Activated T-cell treated with anti-CD3 and anti-CD28 coated beads, Interleukin-2, amount 50 U/mL, for 4 hours (primary cell): ENCODE results near the gene KCNQ4. TPM values are rescaled to one million over a fixed set of nuclear protein-coding genes. Genes with fewer than 3 reads are reported as not detected.

ENCODE experiments used
- ATAC-seq, 2 donors: fragments of 200-7000 bp; cut with Tn5 transposase; one replicate each; pipeline ENCODE4 v1.10.0; 2021
- DNase-seq: peaks from one replicate; pipeline ENCODE4 v3.0.0-alpha.2; 2020
- H3K27me3 Mint-ChIP-seq: one replicate; pipeline ENCODE4 v1.8.0; 2021; ENCODE audit warnings: low read depth, mixed read lengths
- H3K36me3 Mint-ChIP-seq: one replicate; pipeline ENCODE4 v1.8.0; 2022; ENCODE audit warnings: mixed read lengths; ENCODE audit not compliant: insufficient read depth
- H3K4me1 Mint-ChIP-seq: one replicate; pipeline ENCODE4 v1.8.0; 2021; ENCODE audit warnings: low read depth, mixed read lengths
- H3K4me3 Mint-ChIP-seq: one replicate; pipeline ENCODE4 v1.8.0; 2021; ENCODE audit warnings: mild to moderate bottlenecking, moderate library complexity, mixed read lengths
- H3K9me3 Mint-ChIP-seq: one replicate; pipeline ENCODE4 v1.8.0; 2021; ENCODE audit warnings: mixed read lengths
- total RNA-seq, 3 donors: library from RNA; stranded (reverse); gene quantifications; one replicate each; pipeline ENCODE4 v1.2.1, GENCODE V29; 2021

KCNQ4 gene
- total RNA-seq, 3 donors from 2014 or later: 0.24 to 0.56 (median 0.24) TPM

- DNase-seq: no peak
- ATAC-seq: no peak
- Mint-ChIP-seq H3K4me1 (peaks cover 15% of the 10 kb centered on the region), H3K36me3 (no peaks in the 10 kb centered on the region), H3K4me3 (no peak overlapping the region), H3K27me3 (no peaks in the 10 kb centered on the region), H3K9me3 (peaks cover 9% of the 10 kb centered on the region)
Observed at GRCh38 chr1:40838980-40839942, 55.7 kb downstream of the KCNQ4 start.

DNA sequence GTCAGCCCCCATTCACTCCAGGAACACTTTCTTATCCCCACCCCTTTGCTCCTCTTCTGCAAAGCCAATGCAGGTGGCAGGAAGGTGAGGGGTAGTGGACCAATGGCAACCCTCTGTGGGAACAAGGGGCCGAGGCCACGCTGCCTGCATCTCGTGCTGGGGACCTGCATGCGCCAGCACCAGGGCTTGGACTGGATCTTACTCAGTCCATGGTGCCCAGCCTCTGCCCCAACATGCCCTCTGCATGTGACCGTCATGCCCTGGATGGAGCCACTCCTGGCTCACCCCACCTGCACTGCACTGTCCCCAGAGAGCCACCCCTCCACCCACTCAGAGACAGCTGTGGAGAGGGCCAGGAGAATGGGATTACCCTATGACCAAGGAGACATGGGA is 56.4 kb downstream of the KCNQ4 start:
- Mint-ChIP-seq H3K4me1 (peaks cover 18% of the 10 kb centered on the region), H3K4me3 (no peak overlapping the region), H3K27me3 (no peaks in the 10 kb centered on the region), H3K36me3 (no peaks in the 10 kb centered on the region), H3K9me3 (peaks cover 9% of the 10 kb centered on the region)
- no peak for DNase-seq
- ATAC-seq: no peak

DNA sequence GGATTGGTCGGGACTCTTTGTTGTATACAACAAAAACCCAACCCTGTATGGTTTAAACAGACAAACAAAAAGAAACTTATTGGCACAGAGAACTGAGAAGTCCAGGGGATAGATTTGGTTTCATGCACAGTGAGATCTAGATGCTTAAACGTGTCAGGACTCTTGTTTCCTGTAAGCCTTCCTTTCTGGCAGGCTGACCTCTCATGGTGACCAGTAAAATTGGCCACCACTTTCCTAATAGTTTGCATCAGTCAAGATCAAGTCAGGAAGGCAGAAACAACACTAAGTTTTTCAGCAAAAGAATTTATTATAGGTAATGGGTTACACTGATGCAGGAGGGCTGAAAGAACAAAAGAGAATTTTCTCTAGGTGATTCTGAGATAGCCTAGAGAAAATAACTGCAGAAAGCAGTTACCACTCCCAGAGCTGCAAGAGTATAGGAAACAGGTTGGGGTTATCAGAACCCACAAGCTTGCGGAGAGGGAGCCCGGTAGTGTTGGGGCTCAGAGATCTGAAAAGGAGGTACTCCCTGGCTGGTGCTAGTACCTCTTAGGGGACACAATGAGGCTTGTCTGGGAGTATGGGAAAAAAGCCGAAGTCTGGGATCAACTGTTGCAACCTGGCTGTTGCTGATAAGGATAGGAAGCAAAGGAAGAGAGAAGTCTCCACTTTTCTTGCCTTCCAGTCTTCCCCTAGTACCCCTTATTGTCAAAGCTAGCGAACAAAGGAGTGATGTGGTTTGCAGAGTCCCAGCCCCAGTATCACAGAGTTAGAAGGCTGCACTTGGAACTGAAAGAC is 57.1 kb downstream of the KCNQ4 start:
- no peaks in the 10 kb centered on the region for H3K27me3 Mint-ChIP-seq
- ATAC-seq (no peak), DNase-seq (no peak)
- H3K36me3 Mint-ChIP-seq: no peaks in the 10 kb centered on the region
- H3K9me3 Mint-ChIP-seq: peaks cover 9% of the 10 kb centered on the region
- peaks cover 24% of the 10 kb centered on the region for H3K4me1 Mint-ChIP-seq
- H3K4me3 Mint-ChIP-seq: no peak overlapping the region

DNA sequence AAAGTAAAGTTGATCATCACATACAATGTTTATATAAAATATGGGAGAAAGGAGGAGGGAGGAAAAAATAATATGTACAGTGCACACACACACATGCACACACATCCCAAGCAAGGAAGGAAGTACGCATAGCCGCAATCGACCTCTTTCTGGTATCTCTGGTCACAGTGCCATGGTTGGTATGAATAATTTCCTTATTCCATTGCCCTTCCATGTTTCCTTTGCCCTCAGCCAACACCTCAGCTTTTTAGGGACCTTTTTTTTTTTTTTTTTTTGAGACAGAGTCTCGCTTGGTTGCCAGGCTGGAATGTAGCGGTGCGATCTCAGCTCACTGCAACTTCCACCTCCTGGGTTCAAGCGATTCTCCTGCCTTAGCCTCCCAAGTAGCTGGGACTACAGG is 58.0 kb downstream of the KCNQ4 start:
- ATAC-seq (no peak), DNase-seq (no peak)
- Mint-ChIP-seq H3K4me3 (no peak overlapping the region), H3K36me3 (no peaks in the 10 kb centered on the region), H3K9me3 (peaks cover 9% of the 10 kb centered on the region), H3K4me1 (peaks cover 24% of the 10 kb centered on the region), H3K27me3 (no peaks in the 10 kb centered on the region)

- H3K9me3 Mint-ChIP-seq: peaks cover 9% of the 10 kb centered on the region
Observed at GRCh38 chr1:40842207-40842606, 58.6 kb downstream of the KCNQ4 start.

DNA sequence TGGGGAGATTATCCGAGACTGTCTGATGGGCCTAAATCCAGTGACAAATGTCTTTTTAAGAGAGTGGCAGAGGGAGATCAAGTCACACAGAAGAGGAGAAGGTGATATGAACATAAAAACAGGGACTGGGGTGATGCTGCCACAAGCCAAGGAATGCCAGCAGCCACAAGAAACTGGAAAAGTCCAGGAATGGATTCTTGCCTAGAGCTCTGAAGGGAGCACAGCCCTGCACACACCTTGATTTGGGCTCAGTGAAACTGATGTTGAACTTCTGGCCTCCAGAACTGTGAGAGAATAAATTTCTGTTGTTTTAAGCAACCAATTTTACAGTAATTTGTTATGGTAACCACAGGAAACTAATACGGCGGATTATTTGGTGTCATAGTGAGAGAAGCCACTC is 59.1 kb downstream of the KCNQ4 start:
- Mint-ChIP-seq H3K9me3 (peaks cover 9% of the 10 kb centered on the region), H3K4me3 (no peak overlapping the region), H3K27me3 (no peaks in the 10 kb centered on the region), H3K36me3 (no peaks in the 10 kb centered on the region), H3K4me1 (peaks cover 24% of the 10 kb centered on the region)
- no peak for DNase-seq
- ATAC-seq: no peak

More at GRCh38 chr1:40842207-40842606, 58.6 kb downstream of the KCNQ4 start:
- H3K36me3 Mint-ChIP-seq: no peaks in the 10 kb centered on the region
- H3K27me3 Mint-ChIP-seq: no peaks in the 10 kb centered on the region
- peaks cover 24% of the 10 kb centered on the region for H3K4me1 Mint-ChIP-seq
- DNase-seq (no peak), ATAC-seq (no peak)
- no peak overlapping the region for H3K4me3 Mint-ChIP-seq

GRCh38 chr1:40844079-40844478 is 60.5 kb downstream of the KCNQ4 start:
- no peak overlapping the region for H3K4me3 Mint-ChIP-seq
- no peak for ATAC-seq
- H3K4me1 Mint-ChIP-seq: peaks cover 24% of the 10 kb centered on the region
- DNase-seq: no peak
- no peaks in the 10 kb centered on the region for H3K36me3 Mint-ChIP-seq
- H3K27me3 Mint-ChIP-seq: no peaks in the 10 kb centered on the region
- H3K9me3 Mint-ChIP-seq: peaks cover 9% of the 10 kb centered on the region

DNA sequence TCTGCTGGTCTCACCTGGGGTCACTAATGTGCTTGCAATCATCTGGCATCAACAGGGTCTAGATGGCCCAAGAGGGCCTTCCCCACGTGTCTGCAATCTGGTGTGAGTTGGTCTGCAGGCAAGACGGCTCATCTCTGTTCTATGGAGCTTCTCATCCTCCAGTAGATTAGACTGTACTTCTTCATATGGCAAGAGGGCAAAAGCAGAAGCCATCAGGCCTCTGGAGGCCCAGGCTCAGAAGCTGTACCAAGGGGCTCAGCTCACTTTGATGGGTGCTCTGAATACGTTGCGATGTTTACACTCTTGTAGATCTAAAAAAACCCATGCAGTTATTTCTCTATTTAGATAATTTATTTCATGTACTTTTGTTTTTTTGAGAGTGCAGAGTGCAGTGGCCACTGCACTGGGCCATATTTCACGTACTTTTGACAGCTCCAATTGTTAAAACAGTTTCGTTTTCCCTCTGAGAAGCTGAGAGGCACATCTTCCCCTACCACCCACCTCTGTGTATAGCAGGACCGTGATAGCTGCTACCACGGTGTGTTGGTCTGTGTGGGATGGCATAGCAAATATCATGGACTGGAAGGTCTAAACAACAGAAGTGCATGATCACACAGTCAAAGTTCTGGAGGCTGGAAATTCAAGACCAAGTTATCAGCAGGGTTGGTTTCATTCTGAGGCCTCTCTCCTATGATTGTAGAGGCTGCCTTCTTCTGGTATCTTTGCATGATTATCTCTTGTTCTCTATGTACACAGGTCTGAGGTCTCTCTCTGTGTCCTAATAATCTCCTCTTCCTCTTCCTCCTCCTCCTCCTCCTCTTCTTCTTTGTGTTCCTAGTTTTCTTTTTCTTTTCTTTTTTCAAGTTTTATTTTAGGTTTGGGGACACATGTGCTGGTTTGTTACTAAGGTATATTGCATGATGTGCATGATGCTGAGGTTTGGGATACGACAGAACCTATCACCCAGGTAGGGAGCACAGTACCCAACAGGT is 61.6 kb downstream of the KCNQ4 start:
- DNase-seq: no peak
- Mint-ChIP-seq H3K36me3 (no peaks in the 10 kb centered on the region), H3K4me1 (peaks cover 27% of the 10 kb centered on the region), H3K27me3 (no peaks in the 10 kb centered on the region), H3K4me3 (no peak overlapping the region), H3K9me3 (peaks cover 9% of the 10 kb centered on the region)
- peak; percentile 37 to 38 for ATAC-seq

DNA sequence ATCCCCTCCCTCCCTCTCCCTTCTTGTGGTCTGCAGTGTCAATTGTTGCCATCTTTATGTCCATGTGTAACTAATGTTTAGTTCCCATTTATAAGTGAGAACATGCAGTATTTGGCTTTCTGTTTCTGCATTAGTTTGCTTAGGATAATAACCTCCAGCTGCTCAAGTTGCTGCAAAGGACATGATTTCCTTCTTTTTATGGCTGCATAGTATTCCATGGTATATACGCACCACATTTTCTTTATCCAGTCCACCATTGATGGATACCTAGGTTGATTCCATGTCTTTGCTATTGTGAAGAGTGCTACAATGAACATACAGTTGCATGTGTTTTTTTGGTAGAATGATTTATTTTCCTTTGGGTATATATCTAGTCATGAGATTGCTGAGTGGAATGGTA is 62.3 kb downstream of the KCNQ4 start:
- DNase-seq (no peak), ATAC-seq (no peak)
- Mint-ChIP-seq H3K36me3 (no peaks in the 10 kb centered on the region), H3K27me3 (no peaks in the 10 kb centered on the region), H3K4me3 (no peak overlapping the region), H3K9me3 (peaks cover 9% of the 10 kb centered on the region), H3K4me1 (peaks cover 20% of the 10 kb centered on the region)

DNA sequence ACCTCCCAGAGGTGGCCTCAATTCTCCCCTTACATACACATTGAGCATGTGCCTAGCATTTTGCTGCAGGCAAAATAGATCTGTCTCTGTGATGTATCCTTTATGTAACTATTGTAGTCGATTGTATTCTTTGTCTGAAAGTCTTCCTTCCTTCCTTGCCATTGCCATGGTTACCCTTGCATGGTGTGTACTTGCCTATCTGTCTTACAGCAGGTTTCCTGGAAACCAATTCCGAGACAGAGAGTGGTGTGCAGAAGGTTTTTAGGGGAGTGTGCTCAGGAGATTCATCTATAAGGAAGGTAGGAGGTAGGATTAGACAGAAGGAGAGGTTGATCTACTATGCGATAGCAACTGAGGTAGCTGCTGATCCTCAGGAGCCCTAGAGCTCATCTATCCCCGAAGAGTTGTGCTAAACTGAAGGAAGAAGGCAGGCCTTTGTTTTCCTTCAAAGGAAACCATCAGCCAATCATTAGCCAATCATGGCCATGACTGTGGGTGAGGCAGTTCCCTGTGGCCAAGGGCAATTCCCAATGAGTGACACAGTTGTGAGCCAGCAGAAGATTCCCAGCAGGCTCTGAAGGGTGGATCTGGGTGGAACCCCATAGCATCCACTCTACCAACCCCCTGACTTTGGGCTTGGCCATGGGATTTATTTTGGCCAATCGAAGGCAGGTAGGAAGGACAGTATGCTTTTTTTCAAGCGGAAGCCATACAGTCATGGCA is 63.6 kb downstream of the KCNQ4 start:
- ATAC-seq (no peak), DNase-seq (no peak)
- Mint-ChIP-seq H3K4me3 (no peak overlapping the region), H3K27me3 (no peaks in the 10 kb centered on the region), H3K36me3 (no peaks in the 10 kb centered on the region), H3K4me1 (peaks cover 13% of the 10 kb centered on the region), H3K9me3 (peaks cover 9% of the 10 kb centered on the region)

- H3K36me3 Mint-ChIP-seq: no peaks in the 10 kb centered on the region
- DNase-seq (no peak), ATAC-seq (no peak)
- no peak overlapping the region for H3K4me3 Mint-ChIP-seq
- peaks cover 13% of the 10 kb centered on the region for H3K4me1 Mint-ChIP-seq
- H3K9me3 Mint-ChIP-seq: no peaks in the 10 kb centered on the region
- no peaks in the 10 kb centered on the region for H3K27me3 Mint-ChIP-seq
Observed at GRCh38 chr1:40848530-40849189, 65.1 kb downstream of the KCNQ4 start.

DNA sequence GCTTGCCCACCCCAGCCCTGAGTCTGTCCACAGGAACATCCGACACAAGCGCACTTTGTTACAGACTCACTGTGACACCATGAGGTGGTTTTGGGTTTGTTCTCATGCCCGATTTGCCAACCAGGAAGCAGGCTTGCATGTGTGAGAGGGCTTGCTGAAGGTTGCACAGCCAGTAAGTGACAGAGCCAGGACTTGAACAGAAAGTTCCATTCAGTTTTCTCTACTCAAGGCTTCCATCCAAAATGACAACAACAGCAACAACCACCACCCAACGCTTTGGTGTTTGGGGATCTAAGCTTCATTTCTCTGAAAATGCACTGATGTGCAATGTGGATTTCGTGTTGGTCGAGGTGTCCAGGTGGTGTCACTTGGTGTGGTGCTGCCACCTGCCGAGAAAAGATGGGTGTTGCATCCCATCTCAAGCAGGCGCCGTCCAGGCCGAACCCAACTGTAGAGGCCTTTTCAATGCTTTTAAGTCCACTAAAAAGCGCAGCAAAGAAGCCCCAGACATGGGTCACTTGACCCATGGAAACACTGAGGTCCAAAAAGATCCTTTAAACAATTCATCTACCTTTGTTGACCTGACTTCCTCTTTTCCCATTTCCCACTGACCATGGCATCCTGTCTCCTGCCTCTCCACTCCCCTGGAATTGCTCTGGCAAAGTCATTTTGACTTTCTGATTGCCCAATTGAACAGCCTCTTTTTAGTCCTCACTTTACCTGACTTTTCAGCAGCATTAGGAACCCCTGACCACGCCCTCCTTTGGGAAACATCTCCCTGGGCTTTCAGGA is 66.4 kb downstream of the KCNQ4 start:
- Mint-ChIP-seq H3K4me1 (peaks cover 10% of the 10 kb centered on the region), H3K36me3 (no peaks in the 10 kb centered on the region), H3K4me3 (peak overlapping the region; percentile 11), H3K27me3 (no peaks in the 10 kb centered on the region), H3K9me3 (no peaks in the 10 kb centered on the region)
- DNase-seq (peak; percentile 76), ATAC-seq (peak; percentile 92 to 93)
